ENCODE measurements around the gene ANXA3. TPM values are rescaled to one million over a fixed set of nuclear protein-coding genes. Genes with fewer than 3 reads are reported as not detected.

Gene ANXA3
- total RNA-seq, 1 donor from 2014 or later: 1.9 TPM

- DNase-seq: no peak
- H3K4me3 Mint-ChIP-seq: no peak overlapping the region
- H3K36me3 Mint-ChIP-seq (ENCODE audit: low read depth): no peaks in the 10 kb centered on the region
- H3K9me3 Mint-ChIP-seq: no peaks in the 10 kb centered on the region
- intact Hi-C loops (cut with micrococcal nuclease): no loop called here
- H3K27me3 Mint-ChIP-seq: no peaks in the 10 kb centered on the region
- H3K27ac Mint-ChIP-seq: no peak overlapping the region
- peaks cover 26% of the 10 kb centered on the region for H3K4me1 Mint-ChIP-seq
Observed at GRCh38 chr4:78618436-78618835, 66.9 kb downstream of the ANXA3 start.

GRCh38 chr4:78621395-78621794, 69.8 kb downstream of the ANXA3 start:
- Mint-ChIP-seq H3K36me3 (ENCODE audit: low read depth) (no peaks in the 10 kb centered on the region), H3K9me3 (no peaks in the 10 kb centered on the region), H3K27me3 (no peaks in the 10 kb centered on the region), H3K4me3 (no peak overlapping the region), H3K27ac (no peak overlapping the region), H3K4me1 (peaks cover 14% of the 10 kb centered on the region)
- intact Hi-C loops (cut with micrococcal nuclease): no loop called here
- DNase-seq: no peak

GRCh38 chr4:78622253-78622979, 70.8 kb downstream of the ANXA3 start:
- H3K27ac Mint-ChIP-seq: no peak overlapping the region
- H3K27me3 Mint-ChIP-seq: no peaks in the 10 kb centered on the region
- no peak for DNase-seq
- peaks cover 19% of the 10 kb centered on the region for H3K4me1 Mint-ChIP-seq
- H3K4me3 Mint-ChIP-seq: no peak overlapping the region
- intact Hi-C loops (cut with micrococcal nuclease): no loop called here
- H3K36me3 Mint-ChIP-seq (ENCODE audit: low read depth): no peaks in the 10 kb centered on the region
- no peaks in the 10 kb centered on the region for H3K9me3 Mint-ChIP-seq

GRCh38 chr4:78624048-78624447, 72.5 kb downstream of the ANXA3 start:
- intact Hi-C loops (cut with micrococcal nuclease): no loop called here
- Mint-ChIP-seq H3K36me3 (ENCODE audit: low read depth) (no peaks in the 10 kb centered on the region), H3K9me3 (no peaks in the 10 kb centered on the region), H3K4me1 (peaks cover 19% of the 10 kb centered on the region), H3K4me3 (no peak overlapping the region), H3K27me3 (no peaks in the 10 kb centered on the region), H3K27ac (no peak overlapping the region)
- no peak for DNase-seq

- intact Hi-C loops (cut with micrococcal nuclease): no loop called here
- Mint-ChIP-seq H3K4me1 (peaks cover 22% of the 10 kb centered on the region), H3K36me3 (ENCODE audit: low read depth) (no peaks in the 10 kb centered on the region), H3K9me3 (no peaks in the 10 kb centered on the region), H3K4me3 (no peak overlapping the region), H3K27me3 (no peaks in the 10 kb centered on the region), H3K27ac (no peak overlapping the region)
- no peak for DNase-seq
Observed at GRCh38 chr4:78625073-78625472, 73.5 kb downstream of the ANXA3 start.

- Mint-ChIP-seq H3K9me3 (peaks cover 11% of the 10 kb centered on the region), H3K27me3 (no peaks in the 10 kb centered on the region), H3K27ac (no peak overlapping the region), H3K4me3 (no peak overlapping the region), H3K4me1 (peaks cover 16% of the 10 kb centered on the region), H3K36me3 (ENCODE audit: low read depth) (no peaks in the 10 kb centered on the region)
- no peak for DNase-seq
- intact Hi-C loops (cut with micrococcal nuclease): loop anchor here (2.0 kb wide), 1 partner anchor 15 kb away; no protein-coding TSS in a partner anchor
Observed at GRCh38 chr4:78627046-78627965, 75.7 kb downstream of the ANXA3 start.

GRCh38 chr4:78627966-78628678, 76.6 kb downstream of the ANXA3 start:
- no peaks in the 10 kb centered on the region for H3K36me3 Mint-ChIP-seq (ENCODE audit: low read depth)
- H3K9me3 Mint-ChIP-seq: peaks cover 11% of the 10 kb centered on the region
- intact Hi-C loops (cut with micrococcal nuclease): loop anchor here (2.0 kb wide), 1 partner anchor 15 kb away; no protein-coding TSS in a partner anchor
- no peak for DNase-seq
- no peak overlapping the region for H3K4me3 Mint-ChIP-seq
- H3K27me3 Mint-ChIP-seq: no peaks in the 10 kb centered on the region
- peaks cover 15% of the 10 kb centered on the region for H3K4me1 Mint-ChIP-seq
- no peak overlapping the region for H3K27ac Mint-ChIP-seq

GRCh38 chr4:78629991-78630541, 78.5 kb downstream of the ANXA3 start:
- Mint-ChIP-seq H3K36me3 (ENCODE audit: low read depth) (no peaks in the 10 kb centered on the region), H3K27me3 (no peaks in the 10 kb centered on the region), H3K27ac (no peak overlapping the region), H3K4me1 (peaks cover 14% of the 10 kb centered on the region), H3K9me3 (peaks cover 11% of the 10 kb centered on the region), H3K4me3 (no peak overlapping the region)
- DNase-seq: no peak
- intact Hi-C loops (cut with micrococcal nuclease): no loop called here

GRCh38 chr4:78630615-78631014, 79.0 kb downstream of the ANXA3 start:
- Mint-ChIP-seq H3K27ac (no peak overlapping the region), H3K9me3 (peaks cover 11% of the 10 kb centered on the region), H3K27me3 (no peaks in the 10 kb centered on the region), H3K4me3 (no peak overlapping the region), H3K36me3 (ENCODE audit: low read depth) (no peaks in the 10 kb centered on the region), H3K4me1 (peaks cover 14% of the 10 kb centered on the region)
- intact Hi-C loops (cut with micrococcal nuclease): no loop called here
- DNase-seq: no peak

GRCh38 chr4:78634011-78634664, 82.6 kb downstream of the ANXA3 start:
- no peak for DNase-seq
- H3K27ac Mint-ChIP-seq: no peak overlapping the region
- no peaks in the 10 kb centered on the region for H3K27me3 Mint-ChIP-seq
- H3K4me3 Mint-ChIP-seq: no peak overlapping the region
- H3K9me3 Mint-ChIP-seq: peaks cover 11% of the 10 kb centered on the region
- H3K36me3 Mint-ChIP-seq (ENCODE audit: low read depth): no peaks in the 10 kb centered on the region
- H3K4me1 Mint-ChIP-seq: peaks cover 17% of the 10 kb centered on the region
- intact Hi-C loops (cut with micrococcal nuclease): no loop called here

- Mint-ChIP-seq H3K27ac (peak overlapping the region; percentile 4), H3K9me3 (no peaks in the 10 kb centered on the region), H3K4me1 (peaks cover 31% of the 10 kb centered on the region), H3K4me3 (peak overlapping the region; percentile 35), H3K36me3 (ENCODE audit: low read depth) (no peaks in the 10 kb centered on the region), H3K27me3 (no peaks in the 10 kb centered on the region)
- no peak for DNase-seq
- intact Hi-C loops (cut with micrococcal nuclease): no loop called here
Observed at GRCh38 chr4:78638337-78639172, 87.0 kb downstream of the ANXA3 start.

- intact Hi-C loops (cut with micrococcal nuclease): no loop called here
- H3K27me3 Mint-ChIP-seq: no peaks in the 10 kb centered on the region
- no peaks in the 10 kb centered on the region for H3K9me3 Mint-ChIP-seq
- no peak overlapping the region for H3K27ac Mint-ChIP-seq
- H3K4me1 Mint-ChIP-seq: peaks cover 33% of the 10 kb centered on the region
- H3K36me3 Mint-ChIP-seq (ENCODE audit: low read depth): no peaks in the 10 kb centered on the region
- H3K4me3 Mint-ChIP-seq: no peak overlapping the region
- DNase-seq: no peak
Observed at GRCh38 chr4:78640714-78641113, 89.1 kb downstream of the ANXA3 start.
